HG02840 (cell line): ENCODE data around the gene ZDHHC21.

Experiments used
- ATAC-seq: cut with Tn5 transposase; IDR thresholded peaks from one replicate; pipeline ENCODE4 v1.9.1; 2021; ENCODE audit warnings: mild to moderate bottlenecking, moderate library complexity, moderate number of reproducible peaks; ENCODE audit not compliant: unreplicated experiment, low FRiP score

The ZDHHC21 gene

DNA sequence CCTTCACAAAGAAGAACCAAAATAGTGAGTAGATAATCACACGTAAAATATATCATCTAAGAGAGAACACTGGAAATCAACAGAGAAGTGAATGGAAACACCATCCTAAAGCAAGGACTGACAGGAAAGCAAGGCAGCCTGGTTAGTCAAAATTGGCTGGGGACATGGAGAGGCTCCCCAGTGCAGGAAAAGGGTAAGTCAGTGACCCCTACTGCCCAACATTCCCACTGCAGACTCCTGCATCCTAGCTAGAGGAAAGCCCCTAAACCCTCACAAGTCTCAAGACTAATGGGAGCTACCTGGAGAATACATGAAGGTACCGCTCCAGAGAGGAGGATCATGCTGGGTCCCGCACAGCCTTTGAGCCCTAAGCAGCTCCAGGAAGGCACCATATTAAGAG, 60.1 kb downstream of the ZDHHC21 start:
- ATAC-seq = no peak

DNA sequence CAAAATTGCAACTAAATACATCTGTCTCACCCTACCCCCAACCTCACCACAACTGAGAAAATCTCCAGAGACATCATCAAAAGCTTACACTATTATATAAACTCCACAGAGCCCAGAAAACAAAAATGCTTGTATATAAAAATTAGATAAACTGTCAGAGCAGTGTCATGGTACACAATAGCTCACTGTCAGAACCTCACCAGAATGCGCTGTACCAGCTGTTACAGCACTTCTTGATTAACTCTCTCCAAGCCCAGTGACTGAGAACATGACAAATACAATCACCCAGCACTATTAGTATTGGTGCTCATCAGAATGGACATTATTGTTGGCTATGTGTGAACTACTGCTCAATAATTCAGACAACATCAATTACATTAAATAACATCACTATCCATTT, 65.7 kb downstream of the ZDHHC21 start:
- ATAC-seq = no peak

DNA sequence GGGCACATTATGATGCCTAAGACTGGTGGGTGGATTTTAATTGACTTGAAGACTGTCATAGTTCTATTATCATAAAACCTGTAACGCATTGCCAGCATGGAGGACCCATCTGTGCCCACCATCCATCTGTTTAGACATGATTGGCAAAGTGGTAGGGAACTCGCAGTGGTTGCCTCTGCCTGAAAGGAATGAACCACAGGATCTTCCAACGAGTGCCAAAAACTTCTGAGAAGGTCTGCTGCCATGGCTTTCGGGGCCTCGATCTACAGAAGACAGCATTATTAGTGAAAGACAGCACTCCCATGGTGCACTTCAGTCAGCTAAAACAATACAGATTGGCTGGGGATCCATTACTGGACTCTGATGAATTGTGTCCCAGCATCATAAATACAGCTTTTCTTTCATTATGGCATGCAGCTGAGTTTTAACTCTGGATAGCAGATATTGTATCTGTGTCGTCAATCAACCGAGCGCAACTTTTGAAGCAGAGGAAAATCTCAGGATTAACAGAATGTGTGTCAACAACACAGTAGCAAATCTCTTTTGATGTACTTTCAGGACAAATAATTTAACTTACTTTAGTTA, 74.3 kb downstream of the ZDHHC21 start:
- no peak for ATAC-seq

DNA sequence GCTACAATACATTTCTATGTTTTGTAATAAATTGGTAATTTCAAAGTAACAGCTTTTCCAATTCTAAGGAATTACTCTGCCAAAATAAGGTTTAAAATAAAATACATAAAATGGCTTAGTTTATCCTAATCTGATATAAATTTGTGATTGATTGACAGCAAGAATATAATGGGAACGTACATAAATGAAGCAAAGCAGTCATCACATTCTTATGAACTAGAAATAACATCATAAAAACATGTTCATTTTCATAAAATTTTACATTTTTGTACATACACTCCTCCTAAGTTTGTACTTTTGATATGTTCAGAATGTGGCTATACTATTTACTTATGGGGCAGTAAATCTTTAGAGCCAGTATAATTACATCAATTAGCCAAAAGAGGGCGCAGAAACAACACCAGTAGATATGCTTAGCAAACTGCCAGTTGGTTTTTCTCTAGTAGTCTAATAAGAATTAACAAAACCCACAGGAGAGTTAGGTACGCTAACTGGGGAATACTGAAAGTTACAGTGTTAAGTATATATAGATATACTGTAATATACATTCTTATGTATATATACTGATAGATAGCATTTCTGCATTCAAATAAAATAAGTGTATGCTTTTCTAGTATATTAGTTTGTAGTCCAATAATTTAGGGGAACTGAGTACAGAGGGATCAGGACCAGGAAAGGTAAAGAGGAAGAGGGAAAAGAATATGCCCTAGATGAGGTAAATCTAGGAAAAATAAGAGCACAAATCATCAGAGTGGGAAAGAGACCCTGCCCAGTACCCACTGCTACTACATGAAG, 76.8 kb downstream of the ZDHHC21 start:
- no peak for ATAC-seq

DNA sequence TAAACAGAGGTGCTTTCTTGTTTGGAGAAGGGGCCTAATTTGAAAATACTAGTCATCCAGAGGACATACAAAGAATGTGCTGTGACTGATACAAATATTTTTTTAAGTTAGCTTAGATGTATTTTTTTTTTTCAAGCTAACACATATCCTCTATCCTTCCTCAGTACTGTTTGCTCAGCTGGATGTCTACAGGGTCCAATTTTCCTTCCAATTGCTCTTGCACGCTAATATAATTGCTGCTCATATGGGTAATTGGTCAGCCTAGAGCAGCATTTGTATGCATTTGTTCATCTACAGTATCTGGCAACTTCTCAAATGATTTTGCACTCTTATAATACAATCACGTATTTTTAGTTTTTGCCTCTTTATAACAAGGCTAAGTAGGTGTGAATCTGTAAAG, 84.7 kb downstream of the ZDHHC21 start:
- no peak for ATAC-seq

DNA sequence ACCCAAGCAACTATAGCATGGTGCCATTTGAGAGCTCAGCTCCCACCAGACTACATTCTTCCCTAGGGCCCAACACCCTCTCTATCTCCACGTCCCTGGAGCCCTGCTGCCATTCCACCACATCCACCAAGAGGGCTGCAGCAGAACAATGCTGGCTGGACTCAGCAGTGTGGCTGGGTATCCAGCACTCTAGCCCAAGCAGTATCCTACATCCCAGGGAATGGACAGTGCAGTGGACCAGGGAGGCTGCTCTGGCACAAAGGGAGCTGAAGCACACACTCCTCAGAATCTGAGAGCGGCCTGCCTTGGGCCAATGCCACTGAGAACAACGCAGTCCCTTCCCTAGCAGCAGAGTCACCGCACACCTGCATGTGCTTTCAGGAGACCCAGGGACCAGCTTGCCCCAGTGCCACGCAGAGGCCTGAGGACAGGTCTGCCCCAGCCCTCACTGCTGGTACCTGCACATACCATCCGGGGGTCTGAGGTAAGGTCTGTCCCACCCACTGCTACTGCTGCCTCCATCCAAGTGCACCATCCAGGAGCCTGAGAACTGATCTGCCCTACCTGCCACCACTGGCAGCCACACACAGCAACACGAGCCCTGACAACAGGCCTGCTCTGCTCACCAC, 95.9 kb downstream of the ZDHHC21 start:
- no peak for ATAC-seq

DNA sequence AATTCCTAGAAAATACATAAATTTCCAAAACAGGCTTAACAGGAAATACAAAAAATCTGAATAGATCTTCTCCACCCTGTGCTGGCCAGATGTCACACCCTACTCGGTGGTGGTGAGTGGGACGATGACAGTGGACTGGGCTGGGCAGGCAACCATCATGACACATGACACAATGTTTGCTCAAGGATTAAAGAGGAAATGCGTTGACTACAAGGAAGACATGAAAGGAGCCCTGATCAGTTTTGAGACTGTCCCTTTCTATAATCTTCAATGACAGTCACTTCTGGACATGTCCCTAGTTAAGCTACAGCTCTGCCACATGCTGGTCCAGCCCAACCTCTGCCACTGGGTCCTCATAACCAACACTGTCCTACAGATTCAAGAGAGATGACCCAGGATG, 99.8 kb downstream of the ZDHHC21 start:
- no peak for ATAC-seq

DNA sequence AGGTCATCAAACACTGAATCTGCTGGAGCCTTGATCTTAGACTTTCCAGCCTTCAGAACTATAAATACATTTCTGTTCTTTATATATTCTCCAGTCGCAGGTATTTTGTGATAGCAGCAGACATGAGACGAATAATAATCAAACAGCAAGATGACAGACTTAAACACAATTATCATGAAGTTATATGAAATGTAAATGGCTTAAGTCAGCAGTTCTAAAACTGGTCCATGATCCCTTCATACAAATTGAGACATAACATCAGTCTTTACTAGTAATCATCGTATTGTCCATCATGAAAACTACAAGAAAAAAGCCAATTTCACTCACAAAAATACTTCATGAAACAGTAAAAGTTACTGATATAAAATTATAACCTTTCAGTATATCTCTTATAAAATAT, 101.8 kb downstream of the ZDHHC21 start:
- no peak for ATAC-seq

DNA sequence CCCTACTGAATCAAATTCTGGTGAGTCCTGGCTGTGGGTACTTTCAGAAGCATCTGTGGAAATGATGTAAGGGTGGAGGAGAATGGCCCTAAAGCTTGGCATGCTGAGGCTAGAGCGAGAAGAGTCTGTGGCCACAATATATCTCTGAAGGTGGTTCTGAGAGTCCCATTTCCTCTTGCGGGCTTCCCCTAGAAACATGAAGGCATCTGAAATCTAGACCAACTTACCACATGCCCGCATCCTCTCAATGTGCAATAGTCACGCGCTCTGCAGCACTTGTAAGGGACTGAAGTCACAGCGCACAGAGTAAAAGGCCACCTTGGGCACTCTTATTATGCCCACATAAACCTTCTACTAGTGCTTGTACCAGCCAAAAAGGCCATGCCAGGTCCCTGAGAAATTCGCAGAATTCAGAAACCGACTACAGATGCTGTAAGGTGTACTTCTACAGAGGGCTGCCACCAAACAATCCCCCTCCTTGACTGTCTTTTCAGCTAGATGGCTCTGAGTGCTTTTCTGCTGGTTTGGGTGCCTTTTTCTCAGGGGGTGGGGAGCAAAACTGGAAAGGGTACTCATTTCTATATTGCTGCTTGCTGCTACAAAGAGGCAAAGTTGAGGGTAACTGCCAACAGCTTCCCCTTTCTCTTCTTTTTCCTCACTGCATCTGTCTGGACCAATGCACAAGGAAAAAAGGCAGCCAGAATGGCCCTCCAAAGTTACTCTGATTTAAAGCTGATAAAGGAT, 107.3 kb downstream of the ZDHHC21 start:
- peak; percentile 99 for ATAC-seq

DNA sequence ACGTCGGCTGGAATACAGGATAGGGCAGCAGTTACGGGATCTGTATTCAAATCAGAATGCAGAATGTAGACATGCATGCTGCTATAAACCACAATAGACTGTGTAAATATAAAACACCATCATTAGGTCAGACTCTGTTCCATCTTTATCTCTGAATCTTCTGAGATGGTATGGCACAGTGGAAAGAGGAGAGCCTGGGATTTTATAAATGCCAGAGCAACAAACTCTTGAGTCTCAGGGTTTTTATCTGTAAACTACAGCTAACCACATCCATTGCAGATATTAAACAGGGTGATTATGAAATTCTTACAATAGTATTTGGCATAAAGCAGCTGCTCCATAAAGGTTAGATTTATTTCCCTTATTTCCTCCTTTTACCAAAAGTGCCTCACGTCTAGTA, 108.7 kb downstream of the ZDHHC21 start:
- no peak for ATAC-seq

DNA sequence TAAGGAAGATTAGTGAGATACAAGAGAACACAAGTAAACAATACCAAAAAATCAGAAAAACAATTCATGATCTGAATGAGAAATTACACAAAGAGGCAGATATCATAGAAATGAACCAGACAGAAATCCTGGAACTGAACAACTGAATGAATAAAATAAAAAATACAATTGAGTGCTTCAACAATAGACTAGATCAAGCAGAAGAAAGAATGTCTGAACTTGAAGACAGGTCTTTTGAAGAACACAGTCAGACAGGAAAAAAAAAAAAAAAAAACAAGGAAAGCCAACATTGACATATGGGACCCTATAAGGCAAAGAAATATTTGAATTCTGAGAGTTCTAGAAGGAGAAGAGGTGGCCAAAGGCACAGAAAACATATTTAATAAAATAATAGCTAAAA, 115.2 kb downstream of the ZDHHC21 start:
- no peak for ATAC-seq

DNA sequence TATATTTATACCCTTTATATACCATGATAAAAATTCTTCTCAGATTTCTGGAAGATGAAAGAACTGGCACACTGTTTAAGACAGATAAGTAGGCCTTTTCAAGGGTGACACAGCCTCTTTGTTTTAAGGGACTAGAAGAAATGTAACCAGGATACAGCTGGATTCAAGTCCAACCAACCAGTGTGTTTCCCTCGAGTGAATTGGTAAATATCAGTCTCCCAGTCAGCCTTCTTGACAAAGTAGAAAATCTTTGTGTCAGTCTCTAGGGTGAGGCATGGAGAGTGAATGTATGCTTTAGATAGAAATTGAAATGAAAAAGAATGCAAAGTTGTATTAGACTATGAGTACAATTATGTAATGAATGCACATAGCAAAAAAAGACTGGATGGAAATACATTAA, 119.1 kb downstream of the ZDHHC21 start:
- no peak for ATAC-seq

DNA sequence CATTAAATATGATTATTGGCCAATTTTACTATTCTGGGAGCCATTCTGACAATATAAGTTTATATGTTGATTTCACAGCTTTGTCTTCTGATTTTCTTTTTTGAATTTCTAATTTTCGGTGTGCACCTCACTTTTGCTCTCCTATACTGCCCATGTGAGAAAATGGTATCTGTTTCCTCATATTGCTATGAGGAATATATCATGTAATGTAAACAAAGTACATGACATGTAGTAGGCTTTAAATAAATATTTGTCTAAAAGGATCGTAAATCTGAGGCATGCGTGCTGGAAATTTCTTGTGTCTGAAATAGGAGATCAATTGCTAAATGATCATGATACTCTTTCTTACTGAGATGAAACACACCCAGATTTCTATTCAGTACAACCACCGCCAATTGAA, 119.9 kb downstream of the ZDHHC21 start:
- ATAC-seq = no peak

DNA sequence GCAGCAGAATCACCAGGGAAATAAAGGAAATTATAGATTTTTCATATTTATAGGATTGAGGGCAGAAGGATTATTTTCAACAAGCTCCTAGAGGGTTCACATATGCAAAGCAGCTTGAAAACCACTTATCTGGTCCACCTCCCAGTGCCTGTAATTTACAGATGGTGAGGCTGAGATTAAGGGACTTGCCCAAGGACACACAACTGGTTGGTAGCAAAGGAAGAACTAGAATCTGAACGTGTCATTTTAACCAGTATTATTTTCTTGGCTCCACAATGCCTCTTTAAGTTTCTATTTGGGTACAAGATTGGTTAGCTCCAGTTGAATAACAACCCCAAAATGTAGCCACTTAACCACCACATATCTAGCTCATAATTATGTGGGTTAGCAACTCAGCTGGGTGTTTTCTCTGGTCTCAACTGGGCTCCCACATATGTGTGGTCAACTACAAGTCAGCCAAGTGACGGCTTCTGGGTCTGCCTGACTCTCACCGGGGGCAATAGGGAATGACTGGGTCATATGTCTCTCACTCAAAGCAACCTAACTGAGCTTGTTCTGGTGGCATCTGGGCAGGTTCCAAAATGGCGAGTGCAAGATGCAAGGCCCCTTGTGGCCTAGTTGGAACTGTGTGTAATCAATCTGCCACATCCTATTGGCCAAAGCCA, 127.7 kb downstream of the ZDHHC21 start:
- no peak for ATAC-seq

DNA sequence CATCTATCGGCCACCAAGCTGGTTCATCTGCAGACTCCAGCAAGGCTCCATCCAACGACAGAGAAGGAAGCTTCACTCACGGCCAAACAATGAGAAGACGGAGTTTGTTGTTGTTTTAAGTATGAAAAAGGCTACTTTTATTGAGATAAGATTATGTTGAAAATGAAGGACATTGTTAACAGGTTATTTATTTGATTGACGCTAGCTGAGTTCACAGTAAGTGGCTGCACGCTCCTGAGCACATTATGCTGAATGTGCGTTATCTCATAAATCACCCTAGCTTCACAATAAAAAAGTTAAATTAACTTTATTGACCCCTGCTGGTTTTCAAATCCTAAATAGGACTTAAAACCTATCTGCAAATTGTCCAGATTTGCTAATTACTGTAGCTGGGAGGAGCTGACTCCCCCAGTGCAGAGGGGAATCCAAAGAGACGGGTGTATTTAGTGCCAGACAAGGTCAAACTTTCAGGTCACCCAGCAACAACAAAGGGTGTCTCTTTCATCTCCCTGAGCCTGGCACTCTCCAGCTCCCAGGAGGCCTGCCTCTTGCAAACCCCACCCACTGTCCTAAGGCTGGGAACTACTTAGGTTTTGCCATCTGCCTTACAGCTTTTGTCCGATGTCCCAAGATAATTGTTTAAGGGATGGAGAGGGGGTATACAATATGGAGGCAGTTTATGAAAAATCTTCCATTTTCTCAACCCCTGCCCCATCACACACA, 129.2 kb downstream of the ZDHHC21 start:
- ATAC-seq = no peak

DNA sequence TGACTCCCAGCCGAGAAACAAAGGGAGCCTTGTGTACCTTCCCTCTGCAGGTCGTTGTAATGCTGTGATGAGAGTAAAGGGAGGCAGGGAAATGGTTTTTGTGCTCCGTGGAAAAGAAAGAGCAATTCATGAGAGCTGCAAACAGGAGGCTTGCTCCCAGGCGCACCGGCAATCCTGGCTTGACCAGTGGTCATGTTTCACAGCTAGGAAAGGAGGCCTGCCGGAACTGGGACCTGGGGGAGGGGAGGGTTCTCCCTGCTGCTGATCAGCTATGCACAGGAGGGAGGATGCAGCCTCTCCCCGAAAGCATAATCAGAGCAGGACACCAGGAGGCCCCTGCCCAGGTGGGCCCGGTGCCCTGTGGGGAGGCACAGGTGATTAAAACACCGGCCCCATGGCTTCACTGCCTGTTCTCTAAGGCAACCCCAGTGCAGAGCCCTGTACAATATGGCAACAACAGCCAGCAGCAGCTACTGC, 131.3 kb downstream of the ZDHHC21 start:
- no peak for ATAC-seq
